Superior temporal gyrus (tissue), 1 donor: Measurements from ENCODE around the gene BOC.

Source experiments
- DNase-seq: peaks from one replicate; pipeline ENCODE4 v3.0.0-alpha.2; 2016; ENCODE audit errors: extremely low spot score

The BOC gene

DNA sequence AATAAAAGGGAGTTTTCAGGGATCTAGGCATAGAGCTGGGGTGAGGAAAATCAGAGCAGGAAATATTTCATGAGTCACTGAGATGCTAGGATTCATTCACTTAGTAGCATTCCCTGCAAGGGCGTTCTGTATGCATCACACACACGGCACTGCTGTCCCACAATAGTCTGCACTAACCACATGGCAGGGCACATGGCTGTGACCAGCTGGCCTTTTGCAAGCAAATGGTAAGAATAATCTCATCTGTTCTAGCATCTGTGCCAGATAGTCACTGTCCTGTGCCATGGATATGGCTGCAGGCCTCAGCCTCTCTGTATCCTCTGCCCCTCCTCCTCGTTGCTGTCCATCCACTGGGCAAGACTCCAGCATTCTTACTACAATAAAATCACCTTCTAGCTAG lies 37.8 kb downstream of the BOC start:
- peak; percentile 57 for DNase-seq

DNA sequence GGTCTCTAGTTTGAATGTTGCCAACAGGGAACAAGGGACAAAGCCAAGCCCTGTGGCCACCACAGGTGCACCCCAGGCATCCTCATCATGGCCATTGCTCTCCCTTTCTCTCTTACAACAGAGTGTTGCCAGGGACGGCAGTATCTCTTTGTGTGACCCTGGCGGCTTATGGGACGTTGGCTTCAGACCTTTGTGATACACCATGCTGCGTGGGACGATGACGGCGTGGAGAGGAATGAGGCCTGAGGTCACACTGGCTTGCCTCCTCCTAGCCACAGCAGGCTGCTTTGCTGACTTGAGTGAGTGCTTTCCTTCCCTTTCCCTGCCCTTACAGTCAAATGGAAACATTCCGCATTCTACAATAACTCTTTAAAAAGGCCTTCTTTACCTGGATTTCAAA lies 38.2 kb downstream of the BOC start:
- no peak for DNase-seq

GRCh38 chr3:113250566-113250965 lies 39.2 kb downstream of the BOC start:
- no peak for DNase-seq

GRCh38 chr3:113251817-113252216 lies 40.5 kb downstream of the BOC start:
- DNase-seq = no peak

GRCh38 chr3:113252553-113252952 lies 41.2 kb downstream of the BOC start:
- no peak for DNase-seq

DNA sequence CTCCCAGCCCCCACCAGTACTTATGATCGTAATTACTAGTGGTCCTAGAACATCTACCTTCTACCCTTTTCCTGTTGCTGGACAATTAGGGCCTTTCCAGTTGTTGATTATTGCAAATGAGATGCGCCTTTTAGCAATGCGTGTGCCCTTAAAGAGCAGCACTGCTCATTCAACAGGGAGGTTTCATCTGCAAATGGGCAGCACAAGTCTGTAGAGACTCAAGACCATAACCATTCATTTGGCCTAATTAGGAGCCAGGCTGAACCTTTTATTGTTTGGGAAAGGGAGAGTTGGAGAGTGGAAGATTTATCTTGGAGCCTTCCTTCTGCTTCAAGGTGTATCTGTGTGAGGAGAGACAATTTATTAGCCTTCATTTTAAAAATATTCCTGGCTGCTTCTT lies 42.3 kb downstream of the BOC start:
- DNase-seq = no peak

DNA sequence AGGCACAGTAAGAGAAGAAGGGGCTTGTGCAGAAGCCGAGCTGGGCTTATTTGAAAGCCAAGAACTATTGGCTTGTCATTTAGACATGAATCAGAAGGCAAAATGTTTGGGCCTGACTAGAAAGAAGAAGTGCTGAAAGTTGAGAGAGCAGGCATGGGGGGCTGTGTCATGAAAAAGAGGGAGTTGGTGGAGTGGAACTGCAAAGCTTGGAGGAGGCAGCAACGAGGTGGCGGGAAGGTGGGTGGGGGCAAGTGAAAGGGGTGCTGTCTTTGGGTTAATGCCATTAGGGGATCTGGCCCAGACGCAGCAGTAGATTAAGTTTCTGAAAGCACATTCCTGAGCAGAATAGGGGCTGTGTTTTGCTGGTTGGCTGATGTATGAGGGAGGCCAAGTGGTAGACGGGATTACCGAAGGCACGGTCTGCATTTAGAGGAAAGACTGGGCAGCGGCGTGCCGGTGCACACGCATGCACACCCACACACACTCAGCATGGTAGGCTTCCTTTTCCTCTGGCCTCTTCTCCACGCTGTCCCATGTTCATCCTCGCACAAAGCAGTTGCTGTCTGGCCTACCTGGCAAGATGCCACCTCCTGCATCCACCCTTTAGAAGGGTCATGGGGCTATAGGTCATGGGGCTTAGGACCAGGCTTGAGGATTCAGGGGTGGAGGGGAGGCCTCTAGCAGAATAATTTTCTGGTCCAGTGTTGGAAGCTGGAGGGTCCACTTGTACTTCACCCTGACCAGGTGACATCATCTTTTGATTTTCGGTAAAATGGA lies 43.0 kb downstream of the BOC start:
- no peak for DNase-seq

GRCh38 chr3:113255100-113255853 lies 43.9 kb downstream of the BOC start:
- DNase-seq = no peak

GRCh38 chr3:113255854-113256615 lies 44.7 kb downstream of the BOC start:
- no peak for DNase-seq

- no peak for DNase-seq
Observed at GRCh38 chr3:113258361-113258760, 47.0 kb downstream of the BOC start.

DNA sequence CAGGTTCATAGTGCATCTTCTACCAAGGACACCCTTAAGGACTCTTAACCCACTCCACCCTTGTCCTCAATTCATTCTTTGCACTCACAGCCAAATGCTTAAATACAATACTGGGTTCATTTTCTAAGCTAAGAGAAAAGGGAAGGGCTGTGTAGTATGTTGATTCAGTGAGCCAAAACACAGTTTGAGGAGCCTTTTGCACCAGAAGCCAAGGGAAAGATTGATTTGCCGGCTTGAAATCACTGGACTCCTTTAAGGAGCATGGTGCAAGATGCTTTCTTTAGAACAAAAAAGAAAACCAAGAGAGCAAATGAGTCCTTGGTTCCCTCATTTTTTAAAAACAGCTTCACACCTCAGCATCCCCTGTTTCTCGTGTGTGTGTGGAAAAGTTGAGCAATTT lies 47.8 kb downstream of the BOC start:
- DNase-seq = no peak

DNA sequence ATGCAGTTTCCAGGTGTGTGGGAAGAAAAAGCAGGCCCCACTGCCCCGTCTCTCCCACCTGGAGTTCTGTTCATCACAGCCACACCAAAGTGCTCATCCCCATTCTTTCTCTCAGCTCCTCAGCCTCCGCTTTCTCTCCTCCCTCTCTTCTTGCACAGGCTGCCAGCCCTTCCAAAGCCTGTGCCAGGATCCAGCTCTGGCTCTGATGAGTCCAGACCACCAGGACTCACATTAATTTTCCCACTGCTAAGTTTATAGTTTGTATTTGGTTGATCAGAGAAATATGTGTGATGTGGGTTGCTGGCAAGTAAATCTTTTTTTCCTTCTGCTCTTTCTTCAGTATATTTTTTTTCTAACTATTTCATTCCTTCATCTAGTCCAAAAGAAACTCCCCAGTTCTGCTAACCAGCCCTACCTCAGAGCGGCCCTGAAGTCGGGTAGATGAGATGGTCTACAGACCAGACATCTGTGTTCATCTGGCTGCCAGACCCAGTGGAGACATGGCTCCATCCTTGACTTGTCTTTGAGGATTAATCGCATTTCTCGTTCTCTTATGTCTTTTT lies 49.8 kb downstream of the BOC start:
- no peak for DNase-seq

GRCh38 chr3:113261626-113262303 lies 50.4 kb downstream of the BOC start:
- no peak for DNase-seq

DNA sequence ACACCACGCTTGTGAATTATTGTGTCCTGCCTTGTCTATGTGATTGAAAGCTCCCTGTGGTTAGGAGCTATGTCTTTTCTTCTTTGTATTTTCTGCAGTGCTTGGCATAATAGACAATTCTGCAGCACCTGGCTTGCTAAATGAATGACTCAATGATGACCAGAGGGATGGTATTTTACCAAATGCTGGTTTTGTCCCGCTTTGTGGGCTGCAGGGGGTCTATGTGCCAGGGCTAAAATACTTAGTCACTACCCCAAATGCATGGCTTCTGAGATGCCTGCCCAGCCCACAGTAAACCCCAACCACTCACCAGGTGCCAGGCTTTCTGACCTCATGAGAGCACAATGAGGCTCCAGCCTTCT lies 50.9 kb downstream of the BOC start:
- no peak for DNase-seq

DNA sequence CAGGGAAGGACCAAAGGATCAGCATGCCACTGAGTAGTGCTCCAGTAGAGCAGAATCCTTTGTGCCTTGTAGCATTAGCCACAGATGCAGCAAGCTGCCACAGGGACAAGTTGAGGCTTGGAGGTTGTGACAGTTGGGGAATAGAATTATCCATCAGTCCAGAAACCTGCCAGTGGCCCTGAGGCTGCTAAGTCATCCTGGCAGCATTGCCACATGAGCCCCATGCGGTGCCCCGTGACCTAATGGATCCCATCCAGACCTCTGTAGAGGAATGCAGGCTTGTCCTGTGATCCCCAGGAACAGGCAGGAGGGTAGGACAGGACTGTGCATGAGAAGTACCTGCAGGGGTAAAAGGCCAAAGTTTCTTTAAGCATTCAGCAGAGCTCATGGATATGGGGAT lies 51.7 kb downstream of the BOC start:
- no peak for DNase-seq

GRCh38 chr3:113263778-113264177 lies 52.4 kb downstream of the BOC start:
- DNase-seq = no peak

DNA sequence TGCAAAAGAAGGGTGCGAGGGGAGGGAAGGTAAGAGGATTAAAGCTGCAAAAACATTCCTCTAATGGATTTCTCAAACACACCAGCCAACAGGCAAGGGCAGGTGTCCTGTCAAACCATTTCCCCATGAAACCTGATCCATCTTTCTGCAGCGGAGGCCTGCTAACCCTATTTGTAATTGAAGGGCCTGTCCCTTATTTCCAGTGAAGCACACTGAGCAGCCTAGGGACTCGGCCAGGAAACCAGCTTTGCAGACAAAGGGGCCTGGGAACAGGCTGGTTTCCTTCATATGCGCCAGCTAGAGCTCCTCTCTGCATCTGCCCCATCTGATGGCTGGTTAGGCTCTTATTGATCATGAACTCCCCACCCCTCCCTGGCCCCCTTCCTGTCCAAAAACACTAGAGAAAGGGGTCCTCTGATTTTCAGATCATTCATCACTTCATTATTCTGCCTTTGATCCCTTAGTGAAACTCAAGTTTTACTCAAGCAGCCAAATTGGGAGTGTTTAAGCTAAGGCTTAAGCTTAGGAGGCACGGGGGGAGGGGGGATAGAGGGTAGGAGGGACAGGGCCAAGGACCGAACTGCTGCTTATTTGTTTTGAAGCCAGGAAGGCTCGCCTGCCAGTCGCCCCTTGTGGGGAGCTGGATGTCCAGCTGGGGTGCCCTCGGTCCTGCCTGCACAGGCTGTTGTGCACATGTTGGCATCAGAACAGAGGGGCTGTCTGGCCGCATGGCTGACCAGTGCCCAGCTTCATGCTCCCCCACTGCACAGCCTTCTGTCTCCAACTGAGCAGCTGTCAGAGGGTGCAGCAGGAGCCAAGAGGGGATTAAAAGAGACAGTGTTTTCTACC lies 53.1 kb downstream of the BOC start:
- no peak for DNase-seq

GRCh38 chr3:113265231-113265630 lies 53.9 kb downstream of the BOC start:
- DNase-seq = no peak

DNA sequence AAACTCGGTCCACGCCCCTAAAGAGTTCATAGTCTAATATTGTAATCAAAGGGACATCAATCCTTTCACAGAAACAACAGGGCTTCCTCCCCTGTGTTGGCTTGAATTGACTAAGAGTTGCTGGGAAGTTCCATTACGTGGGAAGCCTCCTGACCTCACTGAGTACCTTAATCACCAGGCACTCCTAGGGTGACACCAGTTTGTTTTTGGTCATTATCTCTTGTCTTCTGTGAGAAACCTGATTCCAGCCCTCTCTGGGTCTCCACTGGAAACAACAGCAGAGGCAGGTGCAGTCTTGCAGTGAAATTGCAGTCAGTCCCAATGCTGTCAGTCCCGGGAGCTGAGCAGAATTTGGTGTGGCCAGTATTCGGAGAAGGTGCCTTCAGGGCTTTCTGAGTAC lies 55.4 kb downstream of the BOC start:
- DNase-seq = no peak

- DNase-seq = no peak
Observed at GRCh38 chr3:113268311-113268710, 57.0 kb downstream of the BOC start.

DNA sequence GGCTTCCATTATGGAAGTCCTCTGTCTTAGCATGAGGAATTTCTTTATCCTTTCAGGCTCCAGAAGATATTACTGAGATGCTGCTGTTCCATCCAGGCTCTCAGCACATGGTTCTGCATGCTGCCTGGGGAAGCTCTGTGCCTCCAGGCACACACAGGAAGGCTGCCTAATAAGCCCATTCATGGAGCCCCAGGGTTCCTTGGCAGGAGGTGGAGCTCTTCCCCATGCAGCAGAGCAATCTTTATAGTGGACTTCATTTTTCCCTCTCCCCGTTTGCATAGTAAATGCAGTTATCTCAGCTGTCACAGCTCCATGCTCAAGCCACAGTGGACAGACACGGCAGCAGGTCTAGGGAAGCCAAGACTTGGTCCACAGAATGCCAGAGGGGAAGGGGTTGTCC lies 57.6 kb downstream of the BOC start:
- no peak for DNase-seq
